Retinal pigment epithelial cell (primary cell): ENCODE measurements around the gene ZNF143.
"Not testable (repeated sequence)": the region's sequence is repeated elsewhere in the genome, so short reads cannot be mapped to it uniquely, and the experiment has no call there.

Source experiments
- DNase-seq: peaks from one replicate; pipeline ENCODE4 v3.0.0-alpha.2; 2010; ENCODE audit warnings: low read depth
- H3K4me3 ChIP-seq: 2 replicates; pipeline ENCODE4 v1.5.1; 2011; ENCODE audit warnings: mild to moderate bottlenecking, low read length, control low read depth, moderate library complexity
- TF ChIP-seq, protein P1 (sequence below): conservative IDR thresholded peaks from 2 replicates; pipeline ENCODE4 v1.5.1; 2011; ENCODE audit warnings: low read depth, low read length, control low read depth, inconsistent platforms

ZNF143 gene

GRCh38 chr11:9460322-9461062, at the start of gene ZNF143:
Gene ZNF143 (plus strand): TSS chr11:9461012. CDS start chr11:9471309, 10,297 bp downstream.
- DNase-seq, result peak; percentile 99
- H3K4me3 ChIP-seq, result peak within 1 kb of the TSS; percentile 98
- TF ChIP-seq, protein P1, sequence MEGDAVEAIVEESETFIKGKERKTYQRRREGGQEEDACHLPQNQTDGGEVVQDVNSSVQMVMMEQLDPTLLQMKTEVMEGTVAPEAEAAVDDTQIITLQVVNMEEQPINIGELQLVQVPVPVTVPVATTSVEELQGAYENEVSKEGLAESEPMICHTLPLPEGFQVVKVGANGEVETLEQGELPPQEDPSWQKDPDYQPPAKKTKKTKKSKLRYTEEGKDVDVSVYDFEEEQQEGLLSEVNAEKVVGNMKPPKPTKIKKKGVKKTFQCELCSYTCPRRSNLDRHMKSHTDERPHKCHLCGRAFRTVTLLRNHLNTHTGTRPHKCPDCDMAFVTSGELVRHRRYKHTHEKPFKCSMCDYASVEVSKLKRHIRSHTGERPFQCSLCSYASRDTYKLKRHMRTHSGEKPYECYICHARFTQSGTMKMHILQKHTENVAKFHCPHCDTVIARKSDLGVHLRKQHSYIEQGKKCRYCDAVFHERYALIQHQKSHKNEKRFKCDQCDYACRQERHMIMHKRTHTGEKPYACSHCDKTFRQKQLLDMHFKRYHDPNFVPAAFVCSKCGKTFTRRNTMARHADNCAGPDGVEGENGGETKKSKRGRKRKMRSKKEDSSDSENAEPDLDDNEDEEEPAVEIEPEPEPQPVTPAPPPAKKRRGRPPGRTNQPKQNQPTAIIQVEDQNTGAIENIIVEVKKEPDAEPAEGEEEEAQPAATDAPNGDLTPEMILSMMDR, result no peak

- no peak for DNase-seq
- TF ChIP-seq, protein P1, result no peak
Measured at GRCh38 chr11:9428706-9429105, 32.1 kb upstream of the ZNF143 start.

GRCh38 chr11:9438611-9439010, 22.2 kb upstream of the ZNF143 start:
- no peak overlapping the region for H3K4me3 ChIP-seq
- TF ChIP-seq, protein P1, result no peak
- no peak for DNase-seq

More at GRCh38 chr11:9428706-9429105, 32.1 kb upstream of the ZNF143 start:
- no peak overlapping the region for H3K4me3 ChIP-seq

- H3K4me3 ChIP-seq, result no peak overlapping the region
- TF ChIP-seq, protein P1, result no peak
Measured at GRCh38 chr11:9446230-9446629, 14.6 kb upstream of the ZNF143 start.

GRCh38 chr11:9448576-9449352, 12.0 kb upstream of the ZNF143 start:
- DNase-seq, result no peak
- TF ChIP-seq, protein P1, result no peak
- H3K4me3 ChIP-seq, result no peak overlapping the region

More at GRCh38 chr11:9446230-9446629, 14.6 kb upstream of the ZNF143 start:
- no peak for DNase-seq

DNA sequence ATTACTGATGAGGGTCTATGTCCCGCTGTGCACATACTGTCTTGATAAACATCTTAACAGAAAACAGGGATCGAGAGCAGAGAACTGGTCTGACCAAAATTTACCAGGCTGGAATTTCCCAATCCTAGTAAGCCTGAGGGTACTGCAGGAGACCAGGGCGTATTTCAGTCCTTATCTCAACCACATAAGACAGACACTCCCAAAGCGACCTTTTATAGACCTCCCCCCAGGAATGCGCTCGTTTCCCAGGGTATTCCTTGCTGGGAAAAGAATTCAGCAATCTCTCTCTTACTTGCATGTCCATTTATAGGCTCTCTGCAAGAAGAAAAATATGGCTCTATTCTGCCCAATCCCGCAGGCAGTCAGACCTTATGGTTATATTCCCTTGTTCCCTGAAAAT, 8.8 kb upstream of the ZNF143 start:
- H3K4me3 ChIP-seq, DNase-seq: not testable (repeated sequence)

DNA sequence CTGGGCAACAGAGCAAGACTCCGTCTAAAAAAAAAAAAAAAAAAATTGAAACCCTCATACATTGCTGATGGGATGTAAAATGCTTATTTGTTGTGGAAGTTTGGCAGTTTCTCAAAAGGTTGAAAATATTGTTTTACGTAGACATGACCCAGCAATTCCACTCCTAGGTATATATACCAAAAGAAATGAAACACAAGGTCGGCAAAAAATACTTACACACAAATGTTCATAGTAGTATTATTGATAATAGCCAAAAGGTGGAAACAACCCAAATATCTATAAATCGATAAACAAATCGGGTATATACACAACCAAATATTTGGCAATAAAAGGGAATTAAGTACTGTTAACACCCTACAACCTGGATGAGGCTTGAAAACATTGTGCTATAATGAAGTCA, 5.1 kb upstream of the ZNF143 start:
- H3K4me3 ChIP-seq, result no peak overlapping the region
- TF ChIP-seq, protein P1, result no peak
- no peak for DNase-seq
